Astrocyte of the cerebellum (primary cell): ENCODE data around the gene NHSL2.

Experiments used
- DNase-seq: peaks from one replicate; pipeline ENCODE4 v3.0.0-alpha.2; 2011; ENCODE audit warnings: low read depth
- H3K4me3 ChIP-seq: 2 replicates; pipeline ENCODE4 v1.5.1; 2011; ENCODE audit warnings: mild to moderate bottlenecking, low read depth, low read length, moderate library complexity
- in situ Hi-C: cut with HindIII; loops from 2 replicates; pipeline ENCODE4 v1.10.0; 2017; ENCODE audit warnings: low sequenced_read_pairs
- TF ChIP-seq, protein P1 (sequence below): IDR thresholded peaks from 2 replicates; pipeline ENCODE4 v1.5.1; 2012; ENCODE audit warnings: low read length, low read depth, moderate library complexity, mild to moderate bottlenecking; ENCODE audit errors: missing control alignments

NHSL2 gene

DNA sequence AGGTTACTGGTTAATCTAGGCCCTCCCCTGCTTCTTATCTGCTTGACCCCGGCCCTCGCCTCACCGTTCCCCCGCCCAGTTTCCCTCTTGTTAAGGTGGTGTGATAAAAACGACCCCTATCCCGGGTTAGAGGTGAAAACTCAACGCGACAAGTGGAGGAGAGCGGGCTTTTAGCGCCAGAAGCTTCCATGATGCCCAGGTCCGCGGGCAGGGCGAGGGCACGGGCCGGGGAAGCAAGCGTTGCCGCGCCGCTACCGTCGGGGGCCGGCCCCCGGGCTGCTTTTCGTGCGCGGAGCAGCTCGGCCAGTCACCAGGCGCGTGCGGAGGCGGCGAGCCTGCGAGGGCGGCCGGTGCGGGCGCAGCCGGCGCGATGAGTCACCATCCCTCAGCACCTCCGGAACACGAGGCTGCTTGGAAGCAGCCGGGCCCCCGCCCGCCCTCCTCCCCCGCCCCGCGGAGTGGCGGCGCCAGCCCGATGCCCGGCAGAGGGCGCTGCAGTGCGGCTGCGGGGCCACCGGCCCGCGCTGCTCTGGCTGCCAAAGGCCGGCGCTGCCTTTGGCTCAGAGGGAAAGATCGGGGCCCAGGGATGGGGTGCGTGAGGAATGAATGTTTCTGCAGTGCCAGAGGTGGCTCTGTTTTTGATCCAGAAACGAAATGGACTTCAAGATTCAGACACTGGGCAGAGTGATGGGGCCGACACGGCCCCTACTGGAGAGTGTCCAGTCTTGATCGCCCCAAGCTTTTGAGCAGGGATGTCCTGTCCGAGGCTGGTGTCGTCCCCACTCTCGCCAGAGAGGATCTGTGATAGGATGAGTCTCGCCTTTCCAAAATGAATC is 107.8 kb downstream of the NHSL2 start:
- H3K4me3 ChIP-seq, result no peak overlapping the region
- TF ChIP-seq, protein P1, sequence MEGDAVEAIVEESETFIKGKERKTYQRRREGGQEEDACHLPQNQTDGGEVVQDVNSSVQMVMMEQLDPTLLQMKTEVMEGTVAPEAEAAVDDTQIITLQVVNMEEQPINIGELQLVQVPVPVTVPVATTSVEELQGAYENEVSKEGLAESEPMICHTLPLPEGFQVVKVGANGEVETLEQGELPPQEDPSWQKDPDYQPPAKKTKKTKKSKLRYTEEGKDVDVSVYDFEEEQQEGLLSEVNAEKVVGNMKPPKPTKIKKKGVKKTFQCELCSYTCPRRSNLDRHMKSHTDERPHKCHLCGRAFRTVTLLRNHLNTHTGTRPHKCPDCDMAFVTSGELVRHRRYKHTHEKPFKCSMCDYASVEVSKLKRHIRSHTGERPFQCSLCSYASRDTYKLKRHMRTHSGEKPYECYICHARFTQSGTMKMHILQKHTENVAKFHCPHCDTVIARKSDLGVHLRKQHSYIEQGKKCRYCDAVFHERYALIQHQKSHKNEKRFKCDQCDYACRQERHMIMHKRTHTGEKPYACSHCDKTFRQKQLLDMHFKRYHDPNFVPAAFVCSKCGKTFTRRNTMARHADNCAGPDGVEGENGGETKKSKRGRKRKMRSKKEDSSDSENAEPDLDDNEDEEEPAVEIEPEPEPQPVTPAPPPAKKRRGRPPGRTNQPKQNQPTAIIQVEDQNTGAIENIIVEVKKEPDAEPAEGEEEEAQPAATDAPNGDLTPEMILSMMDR, result peak; percentile 38
- peak; percentile 63 for DNase-seq
- in situ Hi-C loops, result loop anchor here (5.0 kb wide), 1 partner anchor 109 kb away; no protein-coding TSS in a partner anchor

DNA sequence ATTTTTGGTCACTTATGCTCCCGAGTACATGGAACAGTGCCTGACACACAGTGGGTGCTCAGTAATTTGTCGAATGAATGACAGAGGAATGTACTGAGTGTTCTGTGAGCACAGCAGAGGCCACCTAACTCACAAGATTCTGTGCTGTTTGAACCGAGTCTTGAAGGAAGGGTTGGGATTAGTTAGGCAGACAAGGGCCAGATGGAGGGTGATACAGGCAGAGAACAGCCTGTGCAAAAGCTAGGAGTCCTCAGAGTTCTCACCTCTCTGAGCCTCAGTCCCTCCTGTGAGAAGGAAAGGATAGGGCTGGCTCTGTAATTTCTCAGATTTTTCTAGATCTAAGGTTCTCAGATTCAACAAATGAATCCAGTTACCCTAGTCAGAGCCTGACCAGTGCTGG is 108.8 kb downstream of the NHSL2 start:
- TF ChIP-seq, protein P1, result no peak
- in situ Hi-C loops, result loop anchor here (5.0 kb wide), 1 partner anchor 108 kb away; no protein-coding TSS in a partner anchor

DNA sequence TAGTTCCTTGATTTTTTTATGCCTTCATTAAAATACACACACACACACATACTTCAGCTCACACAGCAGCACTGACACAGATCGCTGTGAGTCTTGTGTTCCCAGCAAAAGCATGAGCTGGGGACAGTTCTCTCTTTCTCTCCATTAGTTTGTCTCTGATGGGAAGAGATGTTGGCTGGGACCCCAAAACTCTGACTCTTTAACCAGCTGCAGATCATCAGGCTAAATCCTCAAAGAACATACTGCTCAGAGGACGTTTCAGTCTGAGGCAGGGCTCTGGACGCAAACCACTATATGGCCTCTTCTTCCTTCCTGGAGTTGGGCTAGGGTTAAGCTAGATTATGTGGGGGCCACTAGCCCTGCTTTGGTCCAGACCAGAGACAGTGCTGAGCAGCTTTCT is 109.6 kb downstream of the NHSL2 start:
- H3K4me3 ChIP-seq, result no peak overlapping the region
- in situ Hi-C loops, result no loop called here
- DNase-seq, result no peak
- TF ChIP-seq, protein P1, result no peak

More for the DNA sequence above, 108.8 kb downstream of the NHSL2 start:
- H3K4me3 ChIP-seq, result no peak overlapping the region
- DNase-seq, result no peak

DNA sequence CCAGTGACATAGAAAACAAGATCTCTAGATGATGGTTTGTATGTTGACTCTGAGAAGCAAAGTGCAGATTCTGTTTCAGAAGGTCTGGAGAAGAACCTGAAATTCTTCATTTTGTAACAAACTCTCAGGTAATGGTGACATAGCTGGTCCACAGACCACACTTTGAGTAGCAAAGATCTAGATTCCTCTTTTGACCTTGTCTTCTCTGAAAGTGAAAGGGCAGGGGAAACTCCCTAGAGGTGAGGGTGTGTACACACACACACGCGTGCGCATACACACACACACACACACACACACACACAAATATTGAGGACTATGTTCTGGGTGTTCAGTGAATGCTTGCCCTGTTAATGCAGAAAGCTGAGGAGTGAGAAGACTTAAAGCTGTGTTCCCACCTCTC is 110.1 kb downstream of the NHSL2 start:
- H3K4me3 ChIP-seq, result no peak overlapping the region
- DNase-seq, result no peak
- TF ChIP-seq, protein P1, result no peak
- in situ Hi-C loops, result no loop called here

DNA sequence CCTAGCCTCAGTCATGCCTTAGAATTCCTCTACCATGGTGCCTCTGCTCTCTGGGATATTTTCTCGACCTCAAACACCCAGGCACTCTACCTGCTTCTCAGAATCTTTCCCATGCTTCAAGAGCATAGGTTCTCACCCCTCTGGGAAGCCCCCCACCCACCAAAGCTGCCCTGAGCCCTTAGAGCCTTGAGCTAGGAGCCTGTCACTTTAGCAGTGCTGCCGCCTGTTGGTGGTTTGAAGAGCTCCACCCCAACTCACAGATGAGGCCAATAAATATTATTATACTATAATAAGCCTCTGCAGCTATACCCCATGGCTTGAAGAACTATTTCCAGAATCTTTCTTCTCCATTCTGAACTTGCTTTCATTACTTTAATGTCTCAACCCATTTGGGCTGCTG is 111.3 kb downstream of the NHSL2 start:
- in situ Hi-C loops, result no loop called here
- H3K4me3 ChIP-seq, result no peak overlapping the region
- TF ChIP-seq, protein P1, result peak; percentile 59
- no peak for DNase-seq

DNA sequence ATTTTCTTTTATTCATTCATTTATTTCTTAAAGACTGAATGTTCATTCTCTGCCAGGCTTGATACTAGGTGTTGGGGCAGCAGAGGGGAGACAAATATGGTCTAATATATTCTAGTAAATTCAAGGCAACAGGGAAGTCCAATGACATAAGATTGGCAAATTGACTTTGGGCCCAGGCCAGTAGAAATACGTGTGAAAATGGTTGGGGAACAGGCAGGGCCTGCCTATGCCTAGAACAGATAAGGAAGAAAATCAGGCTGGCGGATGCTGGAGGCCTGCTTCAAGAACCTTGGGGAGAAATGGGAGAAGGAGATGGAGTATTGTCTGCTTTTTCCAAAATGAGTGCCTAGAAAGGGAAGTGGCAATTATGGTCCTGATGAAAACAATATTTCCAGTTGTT is 112.4 kb downstream of the NHSL2 start:
- no peak for DNase-seq
- TF ChIP-seq, protein P1, result no peak
- H3K4me3 ChIP-seq, result no peak overlapping the region
- in situ Hi-C loops, result no loop called here
